IPS-20b (cell line): Measurements from ENCODE around the gene SNAP23.
A peak's percentile ranks its signal among the peaks of the same experiment; 100 is the strongest.

Experiments
- H3K27ac ChIP-seq: one replicate; pipeline ENCODE4 v1.5.1; 2013; ENCODE audit warnings: low read length
- H3K27me3 ChIP-seq: 2 replicates; pipeline ENCODE4 v1.6.1; 2013; ENCODE audit warnings: mild to moderate bottlenecking, low read length, inconsistent platforms; ENCODE audit not compliant: insufficient read depth
- H3K36me3 ChIP-seq: 2 replicates; pipeline ENCODE4 v1.6.1; 2013; ENCODE audit warnings: low read depth, mild to moderate bottlenecking, inconsistent platforms, low read length, moderate library complexity; ENCODE audit not compliant: insufficient read depth
- H3K4me1 ChIP-seq: 2 replicates; pipeline ENCODE4 v1.6.1; 2013; ENCODE audit warnings: mild to moderate bottlenecking, control low read depth, inconsistent platforms, low read length, moderate library complexity; ENCODE audit not compliant: insufficient read depth
- H3K4me3 ChIP-seq: 2 replicates; pipeline ENCODE4 v1.5.1; 2013; ENCODE audit warnings: mild to moderate bottlenecking, low read length, inconsistent platforms
- H3K9ac ChIP-seq: 2 replicates; pipeline ENCODE4 v1.6.1; 2013; ENCODE audit warnings: low read depth, mild to moderate bottlenecking, inconsistent platforms, low read length, moderate library complexity
- H3K9me3 ChIP-seq: 2 replicates; pipeline ENCODE4 v1.6.1; 2013; ENCODE audit warnings: mild to moderate bottlenecking, low read depth, low read length, inconsistent platforms; ENCODE audit not compliant: insufficient read depth

The SNAP23 gene

GRCh38 chr15:42465520-42466259 is 29.7 kb upstream of the SNAP23 start:
- Histone ChIP-seq H3K27me3 (no peaks in the 10 kb centered on the region), H3K36me3 (0 out of 2 replicates have a peak, but pooled peaks cover 4% of the 10 kb centered on the region), H3K4me3 (no peak overlapping the region), H3K27ac (no peak overlapping the region), H3K4me1 (no peaks in the 10 kb centered on the region), H3K9ac (no peak overlapping the region), H3K9me3 (no peaks in the 10 kb centered on the region)

- H3K36me3 ChIP-seq: peaks cover 10% of the 10 kb centered on the region
- H3K4me1 ChIP-seq: no peaks in the 10 kb centered on the region; the same call in 1 of the 2 replicates
- no peaks in the 10 kb centered on the region for H3K9me3 ChIP-seq
- no peak overlapping the region for H3K4me3 ChIP-seq
- H3K27me3 ChIP-seq: no peaks in the 10 kb centered on the region
- H3K9ac ChIP-seq: no peak overlapping the region
- H3K27ac ChIP-seq: no peak overlapping the region
Measured at GRCh38 chr15:42471002-42471401, 24.4 kb upstream of the SNAP23 start.

GRCh38 chr15:42474827-42475226 is 20.6 kb upstream of the SNAP23 start:
- H3K9ac ChIP-seq: no peak overlapping the region
- no peaks in the 10 kb centered on the region; the same call in 1 of the 2 replicates for H3K4me1 ChIP-seq
- peaks cover 6% of the 10 kb centered on the region for H3K36me3 ChIP-seq
- no peak overlapping the region for H3K4me3 ChIP-seq
- H3K27ac ChIP-seq: no peak overlapping the region
- no peaks in the 10 kb centered on the region for H3K9me3 ChIP-seq
- H3K27me3 ChIP-seq: no peaks in the 10 kb centered on the region

- Histone ChIP-seq H3K9ac (no peak overlapping the region), H3K4me3 (no peak overlapping the region), H3K4me1 (no peaks in the 10 kb centered on the region), H3K27ac (no peak overlapping the region), H3K27me3 (no peaks in the 10 kb centered on the region), H3K36me3 (no peaks in the 10 kb centered on the region), H3K9me3 (no peaks in the 10 kb centered on the region)
Measured at GRCh38 chr15:42482701-42483100, 12.7 kb upstream of the SNAP23 start.

GRCh38 chr15:42483677-42484076 is 11.8 kb upstream of the SNAP23 start:
- H3K4me3 ChIP-seq: no peak overlapping the region
- H3K4me1 ChIP-seq: no peaks in the 10 kb centered on the region
- H3K9me3 ChIP-seq: no peaks in the 10 kb centered on the region
- no peak overlapping the region for H3K9ac ChIP-seq
- no peaks in the 10 kb centered on the region for H3K36me3 ChIP-seq
- no peak overlapping the region for H3K27ac ChIP-seq
- no peaks in the 10 kb centered on the region for H3K27me3 ChIP-seq

GRCh38 chr15:42490291-42490670 is 5.2 kb upstream of the SNAP23 start:
- H3K4me3 ChIP-seq: peak overlapping the region; percentile 90
- H3K27me3 ChIP-seq: no peaks in the 10 kb centered on the region
- H3K9ac ChIP-seq: peak overlapping the region; percentile 93
- peaks cover 4% of the 10 kb centered on the region; the same call in 1 of the 2 replicates for H3K4me1 ChIP-seq
- peak overlapping the region; percentile 28 for H3K27ac ChIP-seq
- no peaks in the 10 kb centered on the region for H3K36me3 ChIP-seq
- no peaks in the 10 kb centered on the region for H3K9me3 ChIP-seq

GRCh38 chr15:42490671-42491538 is 4.5 kb upstream of the SNAP23 start, which contains the start of gene ZNF106:
TSS of gene ZNF106 (minus strand) at chr15:42491141. CDS start at chr15:42472289, 18,852 bp downstream.
- peak within 1 kb of the TSS; percentile 90 for H3K4me3 ChIP-seq
- H3K27me3 ChIP-seq: no peaks in the 10 kb centered on the region
- peaks cover 4% of the 10 kb centered on the region; the same call in 1 of the 2 replicates for H3K4me1 ChIP-seq
- no peaks in the 10 kb centered on the region for H3K9me3 ChIP-seq
- H3K27ac ChIP-seq: peak within 1 kb of the TSS; percentile 93
- H3K36me3 ChIP-seq: no peaks in the 10 kb centered on the region
- H3K9ac ChIP-seq: peak within 1 kb of the TSS; percentile 93

- Histone ChIP-seq H3K27me3 (no peaks in the 10 kb centered on the region), H3K27ac (peak overlapping the region; percentile 93), H3K9me3 (no peaks in the 10 kb centered on the region), H3K9ac (peak overlapping the region; percentile 93), H3K4me3 (peak overlapping the region; percentile 90), H3K36me3 (no peaks in the 10 kb centered on the region), H3K4me1 (peaks cover 4% of the 10 kb centered on the region; the same call in 1 of the 2 replicates)
Measured at GRCh38 chr15:42491539-42492225, 3.8 kb upstream of the SNAP23 start.

- H3K27ac ChIP-seq: no peak overlapping the region
- no peak overlapping the region for H3K9ac ChIP-seq
- no peak overlapping the region for H3K4me3 ChIP-seq
- no peaks in the 10 kb centered on the region for H3K27me3 ChIP-seq
- H3K9me3 ChIP-seq: no peaks in the 10 kb centered on the region
- 0 out of 2 replicates have a peak, but pooled peaks cover 2% of the 10 kb centered on the region for H3K36me3 ChIP-seq
- peaks cover 4% of the 10 kb centered on the region; the same call in 1 of the 2 replicates for H3K4me1 ChIP-seq
Measured at GRCh38 chr15:42493679-42494078, 1.8 kb upstream of the SNAP23 start.

GRCh38 chr15:42494998-42495360 is 455 bp upstream of the SNAP23 start:
- H3K9me3 ChIP-seq: no peaks in the 10 kb centered on the region
- peak overlapping the region; percentile 82; the same call in 1 of the 2 replicates for H3K9ac ChIP-seq
- H3K4me1 ChIP-seq: peaks cover 10% of the 10 kb centered on the region
- no peaks in the 10 kb centered on the region for H3K27me3 ChIP-seq
- no peak overlapping the region for H3K27ac ChIP-seq
- peak overlapping the region; percentile 89 for H3K4me3 ChIP-seq
- 0 out of 2 replicates have a peak, but pooled peaks cover 3% of the 10 kb centered on the region for H3K36me3 ChIP-seq
